Suprapubic skin (tissue), 4 donors: ENCODE results near the gene DOLPP1. TPM values are rescaled to one million over a fixed set of nuclear protein-coding genes. Genes with fewer than 3 reads are reported as not detected.
"Not testable (repeated sequence)": the region's sequence is repeated elsewhere in the genome, so short reads cannot be mapped to it uniquely, and the experiment has no call there.

Experiments
- DNase-seq, 2 donors: peaks; one replicate each; pipeline ENCODE4 v3.0.0-alpha.2; 2019; ENCODE audit warnings: low spot score in 2 of 2
- H3K27ac ChIP-seq: fragments of 200-600 bp; sonication (generic); one replicate; pipeline ENCODE4 v1.5.1; 2019
- H3K27me3 ChIP-seq: fragments of 200-600 bp; sonication (generic); one replicate; pipeline ENCODE4 v1.5.1; 2019
- H3K36me3 ChIP-seq: fragments of 200-600 bp; sonication (generic); one replicate; pipeline ENCODE4 v1.5.1; 2019
- H3K4me1 ChIP-seq: fragments of 200-600 bp; sonication (generic); one replicate; pipeline ENCODE4 v1.5.1; 2019
- H3K4me3 ChIP-seq: fragments of 200-600 bp; sonication (generic); one replicate; pipeline ENCODE4 v1.5.1; 2019; ENCODE audit warnings: mild to moderate bottlenecking
- H3K9me3 ChIP-seq: fragments of 200-600 bp; sonication (generic); one replicate; pipeline ENCODE4 v1.5.1; 2019
- CTCF ChIP-seq, 2 donors: fragments of 200-600 bp in 1 of 2; fragments of 450-650 bp in 1 of 2; sonication (generic) in 1 of 2; IDR thresholded peaks; one replicate each; pipeline ENCODE4 v1.5.1; 2016 to 2019; ENCODE audit warnings: antibody characterized with exemption in 2 of 2, mild to moderate bottlenecking in 1 of 2, moderate library complexity in 1 of 2
- EP300 ChIP-seq: sonication (generic); formaldehyde crosslinking; IDR thresholded peaks from one replicate; pipeline ENCODE4 v1.6.1; 2017; ENCODE audit warnings: antibody characterized with exemption
- POLR2A ChIP-seq, 2 donors: fragments of 450-650 bp; IDR thresholded peaks; one replicate each; pipeline ENCODE4 v1.6.1; 2017; ENCODE audit warnings: antibody characterized with exemption in 2 of 2, mild to moderate bottlenecking in 2 of 2, moderate library complexity in 2 of 2
- POLR2AphosphoS5 ChIP-seq, 3 donors: sonication (generic); formaldehyde crosslinking; IDR thresholded peaks; one replicate each; pipeline ENCODE4 v1.6.1; 2017; ENCODE audit warnings: antibody characterized with exemption in 3 of 3
- WGBS: methylation state at CpG from one replicate; pipeline ENCODE4 v1.1.5; 2018; 5-methylcytosine and 5-hydroxymethylcytosine counted together
- total RNA-seq, 4 donors: library from RNA; depleted of rRNA; stranded (reverse); fragments of >200 nt; gene quantifications; one replicate each; pipeline ENCODE4 v1.1.0, GENCODE V29; 2016

DOLPP1 gene
- total RNA-seq, 4 donors from 2014 or later: 7.8 to 11.1 (median 9.8) TPM

- H3K36me3 ChIP-seq: peaks cover 10% of the 10 kb centered on the region
- H3K4me1 ChIP-seq: peaks cover 52% of the 10 kb centered on the region
- peak in 1 of 2 donors; percentile 86 for DNase-seq
- TF ChIP-seq CTCF (IDR thresholded peaks at IDR 0.05) (no peak), POLR2A (IDR thresholded peaks at IDR 0.05) (no peak), POLR2AphosphoS5 (IDR thresholded peaks at IDR 0.05) (no peak), EP300 (no peak)
- H3K27me3 ChIP-seq: no peaks in the 10 kb centered on the region
- 30% methylated on average over 6 of the region's 7 CpGs for WGBS
- peak overlapping the region; percentile 91 for H3K27ac ChIP-seq
- H3K4me3 ChIP-seq: peak overlapping the region; percentile 95
- no peaks in the 10 kb centered on the region for H3K9me3 ChIP-seq
Observed at GRCh38 chr9:129109537-129109903, 28.6 kb downstream of the DOLPP1 start.

DNA sequence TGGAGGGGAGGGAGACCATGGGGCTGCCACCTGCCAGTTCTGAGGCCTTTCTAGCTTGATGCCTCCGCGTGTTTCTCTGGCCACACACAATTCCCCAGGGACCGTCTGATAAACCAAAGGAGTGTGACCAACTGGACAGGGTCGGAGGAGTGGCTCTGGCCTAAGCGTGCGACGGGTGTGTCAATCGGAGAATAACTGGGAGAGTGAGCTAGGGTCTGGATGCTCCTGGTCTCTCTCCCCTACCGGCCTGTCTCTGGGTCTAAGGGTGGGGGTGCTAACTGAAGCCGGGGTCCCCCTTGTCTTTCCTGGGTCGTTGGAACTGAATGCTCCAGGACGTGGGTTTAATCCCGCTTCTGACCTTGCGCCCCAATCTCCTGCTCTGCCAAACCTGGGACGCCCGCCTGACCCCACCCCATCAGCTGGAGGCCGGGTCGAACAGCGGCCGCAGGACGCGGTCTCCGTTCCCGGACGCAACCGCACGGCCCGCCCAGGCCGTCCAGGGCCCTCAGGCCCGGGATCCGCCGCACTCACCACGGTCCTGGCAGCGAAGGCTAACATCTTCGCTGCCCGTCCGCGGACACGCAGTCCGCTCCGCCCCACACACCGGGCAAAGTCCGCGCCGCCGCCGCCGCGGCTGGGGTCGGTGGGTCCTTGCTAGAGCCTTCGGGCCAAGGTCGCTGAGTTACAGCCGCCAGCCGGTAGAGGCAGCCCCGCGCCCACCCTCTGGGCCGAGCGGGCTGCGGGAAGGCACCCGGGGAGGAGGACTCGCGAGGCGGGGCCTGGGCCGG lies 29.2 kb downstream of the DOLPP1 start:
- peak overlapping the region; percentile 91 for H3K27ac ChIP-seq
- no peak for TF ChIP-seq EP300
- TF ChIP-seq CTCF (IDR thresholded peaks at IDR 0.05): no peak
- TF ChIP-seq POLR2A (IDR thresholded peaks at IDR 0.05): no peak
- TF ChIP-seq POLR2AphosphoS5 (IDR thresholded peaks at IDR 0.05): no peak
- no peaks in the 10 kb centered on the region for H3K9me3 ChIP-seq
- H3K4me3 ChIP-seq: peak overlapping the region; percentile 95
- 6% methylated on average over 27 of the region's 64 CpGs for WGBS
- peaks cover 58% of the 10 kb centered on the region for H3K4me1 ChIP-seq
- DNase-seq: peak in 1 of 2 donors; percentile 79
- peaks cover 10% of the 10 kb centered on the region for H3K36me3 ChIP-seq
- H3K27me3 ChIP-seq: no peaks in the 10 kb centered on the region

GRCh38 chr9:129110740-129111527 lies 30.0 kb downstream of the DOLPP1 start, which contains the start of the genes CRAT and PTPA:
Gene CRAT (minus strand): TSS chr9:129110793. CDS start chr9:129110509, 284 bp downstream.
Gene PTPA (plus strand): TSS chr9:129111415. CDS start chr9:129111601, 186 bp downstream.
- peak within 1 kb of the TSS; percentile 95 for H3K4me3 ChIP-seq
- peaks cover 64% of the 10 kb centered on the region for H3K4me1 ChIP-seq
- H3K36me3 ChIP-seq: peaks cover 10% of the 10 kb centered on the region
- no peaks in the 10 kb centered on the region for H3K9me3 ChIP-seq
- WGBS: 0% methylated on average over 2 of the region's 77 CpGs
- TF ChIP-seq POLR2A (IDR thresholded peaks at IDR 0.05) (peak; percentile 13 to 79), POLR2AphosphoS5 (IDR thresholded peaks at IDR 0.05) (peak in 1 of 3 donors; percentile 90), EP300 (no peak)
- peak; percentile 98 to 99 for DNase-seq
- H3K27me3 ChIP-seq: no peaks in the 10 kb centered on the region
- H3K27ac ChIP-seq: peak within 1 kb of the TSS; percentile 91

- DNase-seq: peak in 1 of 2 donors; percentile 78
- Histone ChIP-seq H3K4me1 (peaks cover 64% of the 10 kb centered on the region), H3K9me3 (no peaks in the 10 kb centered on the region)
Observed at GRCh38 chr9:129111528-129112151, 30.7 kb downstream of the DOLPP1 start.

GRCh38 chr9:129112526-129112925 lies 31.6 kb downstream of the DOLPP1 start:
- DNase-seq, H3K27ac ChIP-seq, H3K36me3 ChIP-seq, H3K9me3 ChIP-seq, H3K27me3 ChIP-seq: not testable (repeated sequence)
- Histone ChIP-seq H3K4me3 (peak overlapping the region; percentile 95), H3K4me1 (peaks cover 64% of the 10 kb centered on the region)
- 91% methylated on average over 17 of the region's 17 CpGs for WGBS

More at GRCh38 chr9:129111528-129112151, 30.7 kb downstream of the DOLPP1 start:
- under 1% methylated on average over 22 of the region's 37 CpGs for WGBS
- no peaks in the 10 kb centered on the region for H3K27me3 ChIP-seq
- peak overlapping the region; percentile 91 for H3K27ac ChIP-seq
- no peak for TF ChIP-seq POLR2A (IDR thresholded peaks at IDR 0.05)
- TF ChIP-seq CTCF (IDR thresholded peaks at IDR 0.05): no peak
- peaks cover 8% of the 10 kb centered on the region for H3K36me3 ChIP-seq
- peak overlapping the region; percentile 95 for H3K4me3 ChIP-seq
